ENCODE data around the gene CD244.

The CD244 gene

GRCh38 chr1:160800645-160801408, 61.9 kb downstream of the CD244 start:
- Histone ChIP-seq H3K36me3 (no peaks in the 10 kb centered on the region), H3K27ac (no peak overlapping the region), H3K27me3 (no peaks in the 10 kb centered on the region), H3K9me3 (no peaks in the 10 kb centered on the region), H3K4me1 (ENCODE audit: control insufficient read depth in 1 of 2, insufficient read depth in 1 of 2, low read depth in 1 of 2, low read length in 1 of 2) (no peaks in the 10 kb centered on the region), H3K4me3 (ENCODE audit: low read depth in 1 of 2, low read length in 1 of 2) (no peak overlapping the region)
- TF ChIP-seq, protein P1, sequence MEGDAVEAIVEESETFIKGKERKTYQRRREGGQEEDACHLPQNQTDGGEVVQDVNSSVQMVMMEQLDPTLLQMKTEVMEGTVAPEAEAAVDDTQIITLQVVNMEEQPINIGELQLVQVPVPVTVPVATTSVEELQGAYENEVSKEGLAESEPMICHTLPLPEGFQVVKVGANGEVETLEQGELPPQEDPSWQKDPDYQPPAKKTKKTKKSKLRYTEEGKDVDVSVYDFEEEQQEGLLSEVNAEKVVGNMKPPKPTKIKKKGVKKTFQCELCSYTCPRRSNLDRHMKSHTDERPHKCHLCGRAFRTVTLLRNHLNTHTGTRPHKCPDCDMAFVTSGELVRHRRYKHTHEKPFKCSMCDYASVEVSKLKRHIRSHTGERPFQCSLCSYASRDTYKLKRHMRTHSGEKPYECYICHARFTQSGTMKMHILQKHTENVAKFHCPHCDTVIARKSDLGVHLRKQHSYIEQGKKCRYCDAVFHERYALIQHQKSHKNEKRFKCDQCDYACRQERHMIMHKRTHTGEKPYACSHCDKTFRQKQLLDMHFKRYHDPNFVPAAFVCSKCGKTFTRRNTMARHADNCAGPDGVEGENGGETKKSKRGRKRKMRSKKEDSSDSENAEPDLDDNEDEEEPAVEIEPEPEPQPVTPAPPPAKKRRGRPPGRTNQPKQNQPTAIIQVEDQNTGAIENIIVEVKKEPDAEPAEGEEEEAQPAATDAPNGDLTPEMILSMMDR (IDR thresholded peaks at IDR 0.05) = no peak

DNA sequence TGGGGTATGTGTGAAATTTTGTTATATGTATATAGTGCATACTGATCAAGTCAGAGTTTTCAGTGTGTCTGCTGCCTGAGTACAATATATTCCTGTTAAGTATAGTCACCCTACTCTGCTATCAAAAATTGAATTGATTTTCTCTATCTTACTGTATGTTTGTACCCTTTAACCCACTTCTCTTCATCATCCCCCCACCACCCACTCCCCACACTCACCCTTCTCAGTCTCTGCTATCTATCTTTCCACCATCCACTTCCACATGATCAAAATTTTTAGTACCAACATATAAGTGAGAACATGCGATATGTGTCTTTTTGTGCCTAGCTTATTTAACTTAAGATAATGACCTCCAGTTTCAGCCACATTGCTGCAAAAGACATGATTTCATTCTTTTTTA, 62.5 kb downstream of the CD244 start:
- no peaks in the 10 kb centered on the region for H3K9me3 ChIP-seq
- H3K4me3 ChIP-seq (ENCODE audit: low read depth in 1 of 2, low read length in 1 of 2) = no peak overlapping the region
- TF ChIP-seq, protein P1 (IDR thresholded peaks at IDR 0.05) = no peak
- no peak overlapping the region for H3K27ac ChIP-seq
- no peaks in the 10 kb centered on the region for H3K4me1 ChIP-seq (ENCODE audit: control insufficient read depth in 1 of 2, insufficient read depth in 1 of 2, low read depth in 1 of 2, low read length in 1 of 2)
- H3K27me3 ChIP-seq = no peaks in the 10 kb centered on the region
- no peaks in the 10 kb centered on the region for H3K36me3 ChIP-seq

DNA sequence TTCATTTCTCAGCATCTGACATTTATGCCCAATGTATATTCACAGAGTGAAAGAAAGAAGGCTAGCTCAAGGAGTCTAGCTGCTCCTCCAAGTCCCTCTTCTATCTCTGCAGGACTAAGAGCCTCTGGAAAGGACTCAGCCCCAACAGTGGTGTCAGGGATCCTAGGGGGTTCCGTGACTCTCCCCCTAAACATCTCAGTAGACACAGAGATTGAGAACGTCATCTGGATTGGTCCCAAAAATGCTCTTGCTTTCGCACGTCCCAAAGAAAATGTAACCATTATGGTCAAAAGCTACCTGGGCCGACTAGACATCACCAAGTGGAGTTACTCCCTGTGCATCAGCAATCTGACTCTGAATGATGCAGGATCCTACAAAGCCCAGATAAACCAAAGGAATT, 63.0 kb downstream of the CD244 start:
- Histone ChIP-seq H3K9me3 (no peaks in the 10 kb centered on the region), H3K27ac (no peak overlapping the region), H3K36me3 (no peaks in the 10 kb centered on the region), H3K4me1 (ENCODE audit: control insufficient read depth in 1 of 2, insufficient read depth in 1 of 2, low read depth in 1 of 2, low read length in 1 of 2) (no peaks in the 10 kb centered on the region), H3K4me3 (ENCODE audit: low read depth in 1 of 2, low read length in 1 of 2) (no peak overlapping the region), H3K27me3 (no peaks in the 10 kb centered on the region)
- TF ChIP-seq, protein P1 (IDR thresholded peaks at IDR 0.05) = no peak

DNA sequence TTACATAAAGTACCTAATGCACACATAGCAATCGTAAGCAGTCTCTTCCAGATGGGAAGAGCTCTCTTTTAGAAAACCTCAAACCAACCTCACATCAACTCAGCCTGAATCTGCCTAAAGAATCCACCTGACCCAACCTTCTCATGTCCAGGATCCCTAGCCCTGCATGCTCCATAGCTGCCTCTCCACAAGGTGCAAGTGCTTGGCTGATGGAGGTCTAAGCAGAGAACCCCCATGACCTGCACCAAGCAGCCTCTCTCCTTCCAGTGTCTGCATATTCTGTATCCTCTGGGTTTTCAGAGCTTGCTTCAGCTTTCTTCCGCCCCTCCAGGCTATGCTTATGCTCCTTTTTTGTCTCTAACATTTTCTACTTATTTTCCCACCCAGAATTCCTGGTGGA, 64.2 kb downstream of the CD244 start:
- H3K4me3 ChIP-seq (ENCODE audit: low read depth in 1 of 2, low read length in 1 of 2) = no peak overlapping the region
- no peaks in the 10 kb centered on the region for H3K27me3 ChIP-seq
- no peak overlapping the region for H3K27ac ChIP-seq
- H3K36me3 ChIP-seq = no peaks in the 10 kb centered on the region
- H3K9me3 ChIP-seq = no peaks in the 10 kb centered on the region
- H3K4me1 ChIP-seq (ENCODE audit: control insufficient read depth in 1 of 2, insufficient read depth in 1 of 2, low read depth in 1 of 2, low read length in 1 of 2) = no peaks in the 10 kb centered on the region
- TF ChIP-seq, protein P1 (IDR thresholded peaks at IDR 0.05) = no peak

GRCh38 chr1:160797861-160798273, 64.8 kb downstream of the CD244 start:
- Histone ChIP-seq H3K27me3 (no peaks in the 10 kb centered on the region), H3K27ac (no peak overlapping the region), H3K4me3 (ENCODE audit: low read depth in 1 of 2, low read length in 1 of 2) (no peak overlapping the region), H3K4me1 (ENCODE audit: control insufficient read depth in 1 of 2, insufficient read depth in 1 of 2, low read depth in 1 of 2, low read length in 1 of 2) (no peaks in the 10 kb centered on the region), H3K9me3 (no peaks in the 10 kb centered on the region), H3K36me3 (no peaks in the 10 kb centered on the region)
- TF ChIP-seq, protein P1 (IDR thresholded peaks at IDR 0.05) = no peak

Measured in neutrophil (primary cell).